Measurements from ENCODE around the gene ATP13A1. TPM values are rescaled to one million over a fixed set of nuclear protein-coding genes. Genes with fewer than 3 reads are reported as not detected.

The ATP13A1 gene
- total RNA-seq, 2 experiments from 2014 or later = 84.8 to 87.6 TPM

DNA sequence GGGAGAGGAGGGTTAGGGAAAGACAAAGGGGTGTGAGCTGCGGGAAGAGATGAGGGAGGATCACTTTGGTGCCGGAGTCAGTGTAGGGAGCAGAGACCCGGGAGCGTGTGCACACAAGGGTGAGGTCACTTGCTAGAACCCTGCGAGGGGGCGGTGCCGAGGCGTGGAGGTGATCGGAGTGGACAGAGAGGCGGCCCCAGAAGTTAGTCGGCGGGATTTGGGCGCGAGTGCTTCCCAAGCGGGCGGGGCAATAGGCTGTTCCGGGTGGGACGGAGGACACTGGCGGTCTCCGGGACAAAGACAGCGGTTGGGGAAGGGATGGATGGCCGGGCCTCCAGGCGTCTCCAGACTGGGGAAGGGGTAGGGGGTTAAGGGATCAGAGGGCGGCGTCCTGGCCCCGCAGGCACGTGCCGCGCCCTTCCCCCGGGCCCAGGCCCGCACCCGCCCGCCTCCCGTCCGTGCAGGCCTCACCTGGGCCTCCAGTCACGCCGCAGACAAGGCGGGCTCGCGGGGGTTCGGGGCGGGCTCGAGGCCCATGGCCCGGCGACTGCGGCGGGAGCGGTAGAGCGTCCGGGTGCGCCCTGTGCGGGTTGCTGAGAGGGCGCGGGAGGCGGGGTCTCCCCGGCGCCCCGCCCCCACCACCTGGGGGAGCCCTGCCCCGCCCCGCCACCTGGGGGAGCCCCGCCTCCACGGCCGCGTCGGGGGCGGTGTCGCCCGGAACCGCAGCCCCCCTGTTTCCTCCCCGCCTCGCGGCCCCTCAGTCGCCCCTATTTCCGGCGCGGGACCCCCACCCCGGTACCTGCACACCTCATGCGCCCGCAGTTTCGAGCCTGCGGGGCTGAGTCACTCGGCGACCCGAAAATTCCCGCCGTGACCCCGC, 35.6 kb downstream of the ATP13A1 start, which contains the start of gene LPAR2:
Gene LPAR2, minus strand, starts transcription at position 600 of the 880 bp plus-strand sequence. CDS start 945 bp downstream, outside the sequence.
- H3K9me3 ChIP-seq (ENCODE audit: control insufficient read depth in 1 of 2, insufficient read depth in 1 of 2, low read length in 2 of 2) = no peaks in the 10 kb centered on the region
- H3K27me3 Mint-ChIP-seq = no peaks in the 10 kb centered on the region
- H3K36me3 ChIP-seq (ENCODE audit: insufficient read depth, low read length) = peaks cover 43% of the 10 kb centered on the region
- peak; percentile 65 to 91 (median 80) for DNase-seq
- peak within 1 kb of the TSS; percentile 99 for H3K4me3 Mint-ChIP-seq
- H3K9me3 Mint-ChIP-seq = no peaks in the 10 kb centered on the region
- ChIA-PET CTCF (interaction anchor here (0.8 to 2.5 kb wide), 7 partner anchors 16 to 98 kb away, joined by 3 to 10 read pairs (median 4); partner anchors contain the start of gene GMIP), POLR2A (interaction anchor here (0.6 to 2.5 kb wide), 28 partner anchors 9 to 424 kb away, joined by 3 to 17 read pairs (median 4); partner anchors contain the start of genes ATP13A1, GMIP, PBX4 and TSSK6)
- peaks cover 28% of the 10 kb centered on the region for H3K4me1 Mint-ChIP-seq (ENCODE audit: low read depth)
- TF ChIP-seq, protein P1, sequence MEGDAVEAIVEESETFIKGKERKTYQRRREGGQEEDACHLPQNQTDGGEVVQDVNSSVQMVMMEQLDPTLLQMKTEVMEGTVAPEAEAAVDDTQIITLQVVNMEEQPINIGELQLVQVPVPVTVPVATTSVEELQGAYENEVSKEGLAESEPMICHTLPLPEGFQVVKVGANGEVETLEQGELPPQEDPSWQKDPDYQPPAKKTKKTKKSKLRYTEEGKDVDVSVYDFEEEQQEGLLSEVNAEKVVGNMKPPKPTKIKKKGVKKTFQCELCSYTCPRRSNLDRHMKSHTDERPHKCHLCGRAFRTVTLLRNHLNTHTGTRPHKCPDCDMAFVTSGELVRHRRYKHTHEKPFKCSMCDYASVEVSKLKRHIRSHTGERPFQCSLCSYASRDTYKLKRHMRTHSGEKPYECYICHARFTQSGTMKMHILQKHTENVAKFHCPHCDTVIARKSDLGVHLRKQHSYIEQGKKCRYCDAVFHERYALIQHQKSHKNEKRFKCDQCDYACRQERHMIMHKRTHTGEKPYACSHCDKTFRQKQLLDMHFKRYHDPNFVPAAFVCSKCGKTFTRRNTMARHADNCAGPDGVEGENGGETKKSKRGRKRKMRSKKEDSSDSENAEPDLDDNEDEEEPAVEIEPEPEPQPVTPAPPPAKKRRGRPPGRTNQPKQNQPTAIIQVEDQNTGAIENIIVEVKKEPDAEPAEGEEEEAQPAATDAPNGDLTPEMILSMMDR (IDR thresholded peaks at IDR 0.05) = no peak
- H3K4me1 ChIP-seq (ENCODE audit: insufficient read depth, low read length) = peaks cover 37% of the 10 kb centered on the region
- peak within 1 kb of the TSS; percentile 91 for H3K27ac Mint-ChIP-seq
- H3K36me3 Mint-ChIP-seq (ENCODE audit: low read depth) = peaks cover 56% of the 10 kb centered on the region
- peak; percentile 83 for ATAC-seq (ENCODE audit: poor library complexity)
- H3K27ac ChIP-seq (ENCODE audit: low read depth in 1 of 2, low read length in 2 of 2) = peak within 1 kb of the TSS; percentile 52 to 84
- intact Hi-C loops (cut with DNase I, micrococcal nuclease) = loop anchor here (1.0 to 5.0 kb wide), 6 partner anchors 10 to 329 kb away; partner anchors contain the start of genes GMIP (in 2 of the 2), ATP13A1 (in 1 of the 2) and PBX4 (in 1 of the 2)
- no peaks in the 10 kb centered on the region for H3K27me3 ChIP-seq (ENCODE audit: control insufficient read depth in 1 of 2, insufficient read depth in 2 of 2, low read length in 2 of 2)
- H3K4me3 ChIP-seq (ENCODE audit: low read length) = peak within 1 kb of the TSS; percentile 84

DNA sequence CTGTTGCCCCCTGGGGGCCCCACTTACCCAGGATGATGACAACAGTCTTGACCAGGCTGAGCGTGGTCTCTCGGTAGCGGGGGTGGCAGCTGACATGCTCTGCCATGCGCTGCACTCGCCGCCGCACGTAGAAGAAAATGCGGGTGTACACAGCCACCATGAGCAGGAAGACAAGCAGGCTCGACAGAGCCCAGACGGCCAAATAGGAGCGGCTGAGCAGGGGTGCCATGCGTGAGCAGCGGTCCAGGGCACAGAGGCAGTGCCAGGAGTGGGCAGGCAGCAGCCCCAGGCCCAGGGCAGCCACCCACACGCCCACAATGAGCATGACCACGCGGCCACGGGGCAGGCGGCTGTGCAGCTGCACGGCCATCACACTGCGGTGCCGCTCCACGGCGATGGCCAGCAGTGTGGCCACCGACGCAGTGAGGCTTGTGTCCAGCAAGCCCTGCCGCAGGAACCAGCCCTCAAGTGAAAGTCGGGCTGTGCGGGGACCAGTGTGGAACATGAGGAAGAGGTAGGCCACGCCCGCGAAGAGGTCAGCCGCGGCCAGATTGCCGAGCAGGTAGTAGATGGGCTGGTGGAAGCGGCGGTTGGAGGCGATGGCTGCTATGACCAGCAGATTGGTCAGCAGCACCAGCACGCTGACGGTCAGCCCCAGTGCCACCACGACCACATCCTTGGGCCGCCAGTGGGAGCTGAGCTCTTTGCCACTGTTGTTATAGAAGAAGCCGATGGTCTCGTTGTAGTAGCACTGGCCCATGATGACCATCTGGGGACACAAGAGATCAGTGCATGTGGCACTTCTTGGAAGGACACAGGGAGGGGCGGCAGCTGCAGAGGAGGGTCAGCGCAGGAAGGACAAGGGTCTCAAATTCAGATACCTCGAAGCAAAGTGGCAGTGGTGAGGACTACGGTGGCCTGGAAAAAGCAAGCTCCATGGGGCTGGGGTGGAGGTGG, 36.7 kb downstream of the ATP13A1 start:
- Mint-ChIP-seq H3K4me1 (ENCODE audit: low read depth) (peaks cover 28% of the 10 kb centered on the region), H3K27me3 (no peaks in the 10 kb centered on the region), H3K4me3 (peak overlapping the region; percentile 99), H3K27ac (peak overlapping the region; percentile 91), H3K9me3 (no peaks in the 10 kb centered on the region), H3K36me3 (ENCODE audit: low read depth) (peaks cover 52% of the 10 kb centered on the region)
- intact Hi-C loops (cut with DNase I, micrococcal nuclease) = loop anchor here in 1 of 2 experiments (5.0 kb wide), 2 partner anchors 94 to 331 kb away; no protein-coding TSS in a partner anchor
- TF ChIP-seq, protein P1 (IDR thresholded peaks at IDR 0.05) = no peak
- Histone ChIP-seq H3K27me3 (ENCODE audit: control insufficient read depth in 1 of 2, insufficient read depth in 2 of 2, low read length in 2 of 2) (no peaks in the 10 kb centered on the region), H3K4me1 (ENCODE audit: insufficient read depth, low read length) (peaks cover 37% of the 10 kb centered on the region), H3K9me3 (ENCODE audit: control insufficient read depth in 1 of 2, insufficient read depth in 1 of 2, low read length in 2 of 2) (no peaks in the 10 kb centered on the region), H3K36me3 (ENCODE audit: insufficient read depth, low read length) (peaks cover 37% of the 10 kb centered on the region), H3K27ac (ENCODE audit: low read depth in 1 of 2, low read length in 2 of 2) (peak overlapping the region; percentile 52 to 83), H3K4me3 (ENCODE audit: low read length) (peak overlapping the region; percentile 84)
- DNase-seq (peak in 1 of 14 experiments; percentile 39), ATAC-seq (ENCODE audit: poor library complexity) (no peak)
- POLR2A ChIA-PET = interaction anchor here (0.7 to 2.5 kb wide), 17 partner anchors 8 to 239 kb away, joined by 3 to 17 read pairs (median 4); partner anchors contain the start of genes ATP13A1, GMIP, PBX4 and TSSK6
- CTCF ChIA-PET = interaction anchor here (1.0 kb wide), 2 partner anchors 21 to 72 kb away, joined by 4 to 7 read pairs; no protein-coding TSS in a partner anchor
